NCI-H2029 (cell line): ENCODE measurements around the gene HIVEP2.
A peak's percentile ranks its signal among the peaks of the same experiment; 100 is the strongest.

Experiments
- DNase-seq: peaks from one replicate; lab custom pipeline; 2025; lab: John Stamatoyannopoulos, UW

HIVEP2 gene

DNA sequence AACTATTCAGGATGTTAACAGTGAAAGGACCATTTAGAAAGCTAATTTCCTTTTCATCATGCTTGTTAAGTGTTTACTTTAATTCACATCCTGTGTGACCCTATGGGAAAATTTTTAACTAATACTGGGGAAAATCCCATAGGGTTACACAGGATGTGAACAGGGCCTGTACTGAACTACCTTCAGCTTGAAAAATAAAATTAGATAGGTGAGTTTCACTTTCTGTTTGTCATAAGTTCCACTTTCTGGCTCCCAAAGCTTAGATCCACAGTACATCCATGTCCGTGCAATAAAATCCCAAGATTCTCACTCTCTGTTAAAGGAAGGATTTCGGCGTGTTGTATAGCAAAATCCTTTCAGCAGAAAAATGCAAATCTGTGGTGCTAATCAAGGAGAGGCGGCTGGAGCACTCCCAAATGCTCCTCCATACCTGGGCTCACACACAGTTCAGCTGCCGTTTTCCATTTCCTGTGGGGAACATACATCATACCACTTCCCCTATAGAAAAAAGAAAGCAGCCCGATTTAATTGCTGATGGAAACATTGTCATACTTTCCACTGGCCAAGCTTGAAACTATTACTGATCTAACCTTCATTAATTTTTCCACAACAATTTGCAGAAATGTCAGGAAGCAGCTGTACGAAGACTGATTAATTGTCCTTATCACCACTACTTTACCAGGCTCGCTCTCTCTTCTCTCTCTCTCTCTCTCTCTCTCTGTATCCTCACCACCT is 125.2 kb downstream of the HIVEP2 start:
- peak; percentile 6 for DNase-seq

DNA sequence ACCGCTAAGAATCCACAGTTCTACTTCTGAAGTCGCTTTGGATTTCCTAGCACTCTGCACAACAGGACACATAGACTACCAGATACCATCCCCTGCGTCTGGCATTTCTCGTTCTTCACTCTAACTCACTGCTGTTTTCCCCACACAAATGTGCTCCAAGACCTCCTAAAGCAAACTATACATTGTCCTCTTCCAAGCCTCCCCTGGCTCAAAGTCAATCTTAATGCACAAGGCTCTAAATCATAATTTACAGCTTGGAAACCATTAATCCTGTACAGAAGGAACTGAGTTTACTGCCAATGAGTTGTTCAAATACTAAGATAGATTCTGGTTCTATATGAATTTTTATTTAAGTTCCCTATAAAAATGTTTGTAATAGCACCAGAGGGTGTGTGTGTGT is 128.5 kb downstream of the HIVEP2 start:
- no peak for DNase-seq

DNA sequence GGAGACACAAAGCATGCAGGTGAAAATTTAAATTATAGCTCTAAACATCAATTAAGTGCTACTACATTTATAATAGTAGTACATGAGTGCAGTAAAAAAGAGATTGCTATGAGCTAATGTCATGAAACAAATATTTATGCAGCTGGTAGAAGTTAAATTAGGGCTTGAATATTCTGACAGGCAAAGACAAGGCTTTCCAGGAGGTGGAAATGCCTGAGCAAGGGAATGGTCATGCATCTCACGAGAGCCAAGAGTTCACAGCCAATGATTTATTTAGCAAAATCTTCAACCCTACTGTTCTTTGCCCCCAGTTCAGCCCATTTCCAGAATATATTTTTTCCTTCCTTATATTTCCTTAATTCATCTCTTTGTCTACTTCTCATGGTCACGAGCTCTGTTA is 128.9 kb downstream of the HIVEP2 start:
- no peak for DNase-seq

DNA sequence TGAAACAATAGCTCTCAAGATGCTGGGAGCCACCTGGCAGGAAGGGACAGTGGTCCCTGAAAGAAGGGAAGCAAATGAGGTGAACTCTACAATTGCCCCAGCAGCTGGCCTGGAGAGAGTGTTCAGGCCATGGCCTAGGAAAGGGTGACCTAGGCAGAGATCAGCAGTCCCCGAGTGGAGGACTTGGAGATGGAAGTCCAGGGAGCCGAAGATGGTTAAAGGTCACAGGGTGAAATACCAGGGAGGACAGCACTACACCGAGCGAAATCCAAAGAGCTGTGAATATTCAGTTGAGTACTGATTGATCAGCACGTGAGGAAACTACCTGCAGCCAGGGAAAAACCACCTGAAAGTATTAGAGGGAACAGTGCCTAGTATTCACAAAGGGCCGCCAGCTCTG is 133.1 kb downstream of the HIVEP2 start:
- no peak for DNase-seq

DNA sequence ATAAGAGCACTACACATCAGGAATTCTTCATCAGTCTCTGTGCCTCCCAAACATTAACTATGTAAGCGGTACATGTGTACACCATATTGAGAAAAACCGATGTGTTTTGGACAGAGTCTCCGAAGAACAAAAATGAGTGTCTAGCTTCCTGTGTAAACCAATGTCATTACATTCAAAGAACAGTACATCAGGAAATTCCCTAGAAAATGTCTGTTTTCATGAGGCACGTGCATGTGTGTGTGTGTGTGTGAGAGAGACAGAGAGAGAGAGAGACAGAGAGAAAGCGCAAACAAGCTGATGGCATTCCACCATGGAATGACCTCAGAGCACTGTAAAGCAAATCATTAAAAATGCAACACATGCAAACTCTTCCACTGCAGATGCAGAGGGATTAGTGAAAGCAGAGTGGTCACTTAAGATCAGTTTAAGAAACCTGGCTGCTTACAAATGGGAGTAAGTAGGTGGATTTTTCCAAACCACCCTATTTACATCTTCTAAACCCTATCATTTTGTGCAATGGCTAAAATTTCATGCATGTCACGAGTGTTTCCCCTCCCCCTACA is 133.9 kb downstream of the HIVEP2 start:
- no peak for DNase-seq

DNA sequence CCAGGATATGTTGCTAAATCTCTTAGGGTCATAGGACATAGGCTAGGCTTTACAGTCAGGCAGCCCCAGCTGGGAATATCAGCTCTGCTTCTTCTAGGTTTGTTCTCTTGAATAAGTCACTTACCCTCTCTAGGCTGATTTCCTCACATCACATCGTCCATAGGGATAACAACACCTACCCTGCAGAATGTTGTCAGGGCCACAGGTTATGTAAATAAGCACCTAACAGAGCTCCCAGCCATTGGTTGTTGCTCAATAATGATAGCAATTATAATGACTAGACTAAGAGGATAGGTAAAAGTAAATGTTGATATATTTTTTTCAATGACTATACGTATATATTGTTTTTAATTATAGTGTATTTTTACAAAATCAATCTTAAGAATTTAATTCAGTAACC is 135.0 kb downstream of the HIVEP2 start:
- no peak for DNase-seq

DNA sequence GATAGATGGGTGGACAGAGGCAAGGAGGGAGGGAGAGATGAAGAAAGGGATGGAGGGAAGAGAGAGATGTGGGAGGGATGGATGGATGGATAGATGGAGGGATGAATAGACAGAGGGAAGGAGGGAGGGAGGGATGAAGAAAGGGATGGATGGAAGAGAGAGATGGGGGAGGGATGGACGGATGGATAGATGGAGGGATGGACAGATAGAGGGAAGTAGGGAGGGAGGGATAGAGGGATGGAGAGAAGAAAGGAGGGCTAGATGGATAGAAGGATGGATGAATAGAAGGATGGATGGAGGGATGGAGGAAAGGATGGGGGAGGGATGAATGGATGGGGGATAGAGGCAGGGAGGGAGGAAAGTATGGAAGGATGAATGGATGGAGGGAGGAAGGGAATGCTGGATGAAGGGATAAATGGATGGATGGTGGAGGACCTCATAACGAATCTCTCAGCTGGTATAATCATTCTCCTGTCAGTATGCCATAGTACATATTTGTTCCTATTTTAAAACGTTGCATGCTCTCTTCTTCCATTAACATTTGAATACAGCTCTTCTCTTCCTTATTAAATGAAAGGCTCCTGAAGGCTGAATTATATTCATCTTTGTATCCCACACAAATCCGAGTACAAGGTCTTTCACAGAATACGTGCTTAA is 136.4 kb downstream of the HIVEP2 start:
- DNase-seq, result no peak

DNA sequence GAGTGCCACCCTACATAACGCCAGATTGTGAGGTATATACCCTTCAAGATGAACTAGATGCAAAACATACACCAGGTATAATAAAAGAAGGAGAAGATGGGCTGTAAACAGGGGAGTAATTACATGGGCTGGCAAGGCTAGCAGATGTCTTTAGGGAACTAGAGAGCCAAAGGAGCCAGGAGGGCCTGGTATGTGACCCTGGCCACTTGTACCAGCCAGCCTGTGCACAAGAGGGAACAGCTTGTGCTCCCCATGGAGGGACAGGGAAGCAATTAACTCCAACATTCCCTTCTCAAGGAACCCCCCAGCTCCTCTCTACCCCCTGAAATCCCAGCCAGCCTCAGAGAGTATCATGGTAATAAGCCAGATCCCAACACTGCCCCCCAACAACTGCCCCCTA is 139.9 kb downstream of the HIVEP2 start:
- DNase-seq, result no peak

DNA sequence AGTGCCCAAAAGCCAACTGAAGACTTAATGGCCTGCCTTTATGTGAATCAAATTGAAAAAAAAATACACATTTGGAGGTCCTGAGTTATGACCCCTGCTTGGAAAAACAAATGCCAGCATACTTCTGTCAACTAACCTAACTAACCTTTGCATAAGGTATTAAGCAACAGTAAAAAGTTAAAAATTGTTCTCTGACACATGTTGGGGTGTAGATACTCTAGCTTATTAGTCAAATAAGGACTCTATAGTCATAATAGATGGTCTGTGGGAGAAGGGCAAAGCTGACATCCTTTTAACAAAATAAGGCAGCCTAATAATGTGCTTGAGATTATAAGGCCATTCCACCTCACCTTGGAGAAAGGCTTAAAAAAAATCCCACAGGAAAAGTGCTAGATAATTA is 140.5 kb downstream of the HIVEP2 start:
- DNase-seq, result no peak

DNA sequence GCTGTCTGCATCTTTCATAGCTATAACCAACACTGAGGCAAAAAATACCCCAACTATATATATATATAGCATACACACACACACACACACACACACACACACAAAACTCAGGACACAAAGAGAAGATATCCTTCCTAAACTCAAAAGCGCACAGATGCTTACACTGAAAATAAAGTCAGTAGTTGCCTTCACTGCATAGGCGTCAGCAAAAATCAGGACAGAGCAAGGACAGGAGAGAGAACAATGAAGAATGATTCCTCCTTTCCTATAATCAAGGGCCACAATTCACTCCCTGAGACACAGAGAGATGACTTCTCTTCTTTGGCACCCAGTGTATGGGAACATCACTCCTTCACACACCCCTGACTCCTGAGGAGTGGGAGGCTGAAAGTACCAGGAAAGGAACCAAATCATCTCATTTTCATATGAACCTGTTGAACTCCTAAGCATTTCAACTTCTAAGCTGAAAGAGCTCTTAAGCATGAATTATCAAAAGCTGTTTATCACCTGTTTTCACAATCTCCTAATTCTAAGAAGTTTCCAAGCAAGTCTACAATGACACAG is 141.4 kb downstream of the HIVEP2 start:
- no peak for DNase-seq

DNA sequence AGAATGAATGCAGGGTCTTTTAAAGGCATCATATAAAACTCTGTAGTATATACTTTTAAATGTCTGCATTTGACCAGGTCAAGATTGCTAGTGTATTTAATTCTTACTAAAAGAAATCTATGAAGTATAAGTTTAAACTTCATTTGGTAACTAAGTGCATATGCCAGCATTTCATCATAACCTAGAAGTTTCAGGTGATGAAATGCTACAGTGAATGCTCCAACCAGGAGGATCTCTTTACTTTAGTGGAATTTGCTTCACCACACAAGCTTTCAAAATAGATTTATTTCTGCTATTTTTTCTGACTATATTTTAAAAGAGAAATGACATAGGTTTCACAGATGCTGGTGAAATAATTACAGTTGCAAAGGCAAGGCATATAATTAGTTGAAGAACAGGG is 141.9 kb downstream of the HIVEP2 start:
- DNase-seq, result no peak

DNA sequence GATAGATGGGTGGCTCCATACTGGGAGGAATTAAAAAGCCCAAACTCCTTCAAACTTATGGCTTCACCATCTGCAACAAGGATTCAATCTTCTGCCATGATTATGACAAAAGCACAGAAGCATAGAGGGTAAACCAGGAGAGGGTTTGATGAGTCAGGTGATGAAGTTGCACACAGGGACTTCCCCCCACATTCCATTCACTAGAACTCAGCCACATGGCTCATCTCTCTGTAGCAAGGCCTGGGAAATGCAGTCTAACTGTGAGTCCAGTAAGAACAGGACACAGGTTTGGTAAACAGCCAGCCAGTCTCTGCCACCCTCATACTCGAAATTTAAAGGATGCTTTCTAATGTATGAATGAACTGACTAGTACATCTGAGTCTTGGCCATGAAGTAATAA is 142.9 kb downstream of the HIVEP2 start:
- no peak for DNase-seq

DNA sequence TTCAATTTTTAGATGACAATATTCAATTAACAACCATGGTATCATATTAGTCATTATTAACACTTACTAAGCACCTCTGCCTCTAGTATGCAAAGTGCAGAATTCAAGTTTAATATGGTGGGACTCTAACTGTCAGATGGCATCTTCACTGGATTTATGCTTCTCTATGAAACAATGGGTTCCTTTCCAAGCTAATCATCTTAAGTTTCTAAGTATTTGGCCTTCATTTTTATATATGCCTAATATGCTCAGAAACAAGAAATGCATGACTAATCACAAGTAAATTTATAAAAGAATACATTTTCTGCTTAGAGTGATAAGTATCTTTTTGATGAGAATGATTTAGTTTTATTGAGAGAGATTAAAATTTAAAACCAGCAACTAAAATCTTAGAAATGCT is 144.7 kb downstream of the HIVEP2 start:
- DNase-seq, result no peak

DNA sequence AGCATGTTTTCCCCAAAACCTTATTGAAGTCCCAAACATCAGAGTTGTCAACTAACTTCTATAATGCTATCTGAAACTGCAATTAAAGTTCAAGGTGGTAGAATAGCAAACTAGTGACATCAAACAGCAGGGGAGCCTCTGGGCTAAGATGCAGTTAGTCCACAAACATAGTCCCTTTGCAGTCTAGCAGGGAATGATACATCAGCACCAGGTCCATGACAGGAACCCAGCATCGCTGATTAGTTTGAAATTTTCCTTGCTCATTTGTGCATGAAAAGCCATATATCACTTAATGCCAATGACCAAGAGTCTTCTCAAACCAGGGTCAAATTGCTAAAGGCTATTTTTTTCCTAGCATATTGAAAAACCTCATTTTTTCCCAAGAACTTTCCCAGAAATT is 145.3 kb downstream of the HIVEP2 start:
- no peak for DNase-seq

DNA sequence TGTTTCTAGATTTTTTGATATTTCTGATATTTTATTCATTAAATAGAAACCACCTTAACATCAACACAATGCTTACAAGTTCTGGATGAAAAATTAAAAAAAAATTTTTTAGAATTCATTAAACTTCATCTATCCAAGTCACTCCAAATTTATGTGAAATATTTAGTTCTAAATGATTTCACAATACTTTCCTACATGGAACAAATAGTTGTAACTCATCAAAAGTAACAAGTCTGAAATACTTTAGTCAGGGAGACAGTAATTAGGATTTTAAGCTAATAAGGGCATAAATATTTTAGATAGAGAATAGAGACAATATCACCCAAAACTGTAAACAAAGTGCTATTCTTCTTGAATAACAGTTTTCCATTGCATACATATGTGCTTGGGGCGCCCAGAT is 147.8 kb downstream of the HIVEP2 start:
- DNase-seq, result no peak

DNA sequence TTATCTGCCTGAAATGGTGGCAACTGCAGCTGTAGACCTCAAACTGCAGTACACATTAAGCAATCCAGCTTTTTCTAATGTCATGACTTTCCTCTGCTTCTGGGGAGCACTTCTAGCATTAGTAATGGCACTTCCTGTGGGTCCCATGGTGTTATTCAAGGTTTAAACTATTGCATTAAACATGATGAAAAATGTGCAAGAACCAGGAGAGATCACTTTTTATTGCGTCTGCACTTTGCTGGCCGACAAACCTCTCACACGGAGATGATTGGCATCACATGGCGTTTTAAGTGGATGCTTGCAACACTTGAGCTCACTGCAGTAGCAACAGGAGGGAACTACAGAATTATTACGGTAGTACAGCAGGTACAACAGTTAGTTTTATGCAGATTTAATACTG is 148.4 kb downstream of the HIVEP2 start:
- DNase-seq, result peak; percentile 8

DNA sequence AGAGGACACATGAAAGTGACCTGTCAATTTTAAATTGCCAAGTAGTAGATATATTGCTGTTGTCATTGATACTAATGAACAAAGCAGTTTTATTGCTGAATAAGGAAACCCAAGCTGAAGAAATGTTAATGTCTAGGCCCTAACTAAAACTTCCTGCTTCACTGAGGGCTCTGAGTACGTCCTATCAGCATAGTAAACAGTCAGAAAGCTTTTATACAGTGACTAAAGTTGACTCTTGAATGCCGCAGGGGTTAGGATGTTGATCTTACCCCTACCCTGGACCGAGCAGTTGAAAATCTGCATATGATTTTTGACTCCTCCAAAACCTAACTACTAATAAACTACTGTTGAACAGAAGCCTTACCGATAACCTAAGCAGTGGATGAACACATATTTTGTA is 149.0 kb downstream of the HIVEP2 start:
- DNase-seq, result no peak

DNA sequence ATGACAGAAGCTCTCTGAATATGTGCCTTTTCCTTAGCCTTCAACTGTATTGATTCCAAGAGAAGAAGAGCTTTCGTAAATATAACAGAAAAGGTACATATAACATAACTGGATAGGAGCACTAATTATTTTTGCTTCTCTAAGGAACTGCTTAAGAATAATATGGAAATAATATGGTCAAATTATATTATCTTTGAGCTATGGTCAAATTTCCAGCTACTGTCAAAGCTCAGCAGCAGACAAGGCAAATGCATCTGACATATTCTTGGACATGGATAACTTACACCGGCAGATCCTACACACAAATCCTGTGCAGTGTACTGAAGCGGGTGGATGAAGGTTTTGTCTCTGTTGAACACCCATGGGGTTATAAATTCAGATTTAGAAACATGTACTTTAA is 150.6 kb downstream of the HIVEP2 start:
- no peak for DNase-seq

DNA sequence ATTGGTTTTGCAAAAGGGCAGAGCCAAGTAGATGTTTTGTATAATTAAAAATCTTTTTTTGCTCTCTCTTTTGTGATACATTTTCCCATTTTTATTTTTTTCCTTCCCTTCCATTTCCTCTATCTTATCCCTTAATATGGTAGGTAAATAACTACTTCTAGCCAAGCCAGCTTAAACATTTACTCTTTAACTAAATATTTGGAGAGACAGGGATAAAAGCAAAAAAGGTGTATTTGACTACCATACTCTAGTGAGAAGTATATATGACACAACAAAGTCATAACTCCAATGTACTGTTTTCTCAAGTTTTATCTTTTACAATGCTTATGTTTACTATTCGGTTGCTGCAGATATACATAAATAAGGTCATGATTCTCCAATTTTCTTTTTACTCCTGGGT is 154.7 kb downstream of the HIVEP2 start:
- DNase-seq, result no peak

DNA sequence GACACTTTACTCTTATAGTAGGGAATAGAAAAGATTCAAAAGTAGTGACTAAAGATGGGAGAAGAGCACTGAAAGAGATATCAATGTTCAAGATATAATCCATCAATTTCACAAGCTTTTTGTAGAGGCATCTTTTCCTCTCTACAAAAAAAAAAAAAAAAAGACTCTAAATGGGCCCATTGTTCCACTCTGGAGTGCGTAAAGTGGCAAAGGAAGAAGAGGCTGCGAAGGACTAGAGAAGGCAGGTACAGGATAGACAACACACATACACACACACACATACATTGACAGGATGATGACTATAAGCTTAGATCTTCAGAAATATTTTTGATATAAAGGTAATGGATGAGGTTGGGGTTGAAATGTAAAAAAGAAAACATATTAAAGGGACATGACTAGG is 157.6 kb downstream of the HIVEP2 start:
- no peak for DNase-seq

DNA sequence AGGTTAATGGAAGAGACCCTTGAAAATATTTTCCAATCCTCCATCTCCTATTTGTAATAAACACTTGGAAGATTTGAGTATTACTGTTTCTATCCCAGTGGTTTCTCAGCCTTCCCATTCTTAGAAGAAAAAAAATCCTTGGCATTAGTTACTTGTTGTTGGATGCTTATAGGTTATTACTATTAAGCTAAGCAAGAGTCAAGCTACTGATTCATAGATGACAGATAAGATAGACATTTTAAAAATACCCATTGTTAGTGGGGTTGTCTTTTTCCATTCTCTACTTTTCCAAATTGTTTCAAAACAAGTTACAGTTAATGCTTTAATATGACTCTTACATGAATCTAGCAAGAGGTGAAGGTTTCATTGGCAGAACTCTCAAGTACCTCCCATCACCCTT is 158.5 kb downstream of the HIVEP2 start:
- no peak for DNase-seq

DNA sequence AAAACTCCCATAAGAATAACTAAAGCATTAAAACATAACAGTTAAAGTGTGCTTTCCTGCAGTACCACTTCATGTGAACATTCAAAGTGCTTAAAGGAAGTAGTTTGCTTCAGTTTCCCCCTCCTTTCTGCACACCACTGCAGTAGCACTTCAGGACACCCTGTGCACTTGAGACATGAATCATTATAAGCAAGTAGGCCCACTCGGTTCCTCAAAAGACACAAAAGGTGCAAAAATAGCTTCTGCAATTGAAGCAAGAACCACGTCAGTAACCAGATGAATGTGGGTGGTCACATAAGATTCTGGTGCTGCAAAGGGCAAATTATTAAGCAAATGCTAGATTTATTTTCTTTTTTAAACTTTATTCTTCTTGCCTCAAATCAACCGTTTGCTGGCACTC is 160.6 kb downstream of the HIVEP2 start:
- no peak for DNase-seq

DNA sequence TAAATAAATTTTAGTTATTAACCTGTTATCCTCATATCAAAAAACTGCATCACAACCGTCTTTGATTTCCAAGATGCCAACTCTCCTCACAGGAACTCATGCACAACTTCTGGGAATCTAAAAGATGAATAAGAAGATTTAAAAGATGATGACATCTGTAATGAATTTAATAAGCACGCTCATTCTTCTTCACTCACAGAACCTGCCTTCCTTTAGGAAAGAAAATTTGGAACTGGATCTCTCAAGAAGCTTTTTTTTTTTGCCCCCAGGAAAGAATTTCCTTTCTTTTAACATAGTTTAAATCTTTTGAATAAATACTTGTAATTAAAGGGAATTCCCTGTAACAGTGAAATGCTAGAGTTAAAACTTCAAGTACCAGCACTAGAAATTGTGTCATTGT is 161.5 kb downstream of the HIVEP2 start:
- no peak for DNase-seq
